CD4-positive, alpha-beta T cell (primary cell): ENCODE measurements around the gene PKD2L1. TPM values are rescaled to one million over a fixed set of nuclear protein-coding genes. Genes with fewer than 3 reads are reported as not detected.
A peak's percentile ranks its signal among the peaks of the same experiment; 100 is the strongest.

ENCODE experiments used
- ATAC-seq: fragments of 200-7000 bp; cut with Tn5 transposase; one replicate; pipeline ENCODE4 v1.10.0; 2022; ENCODE audit warnings: mild to moderate bottlenecking; ENCODE audit not compliant: poor library complexity
- CTCF ChIA-PET: fragments of 350-600 bp; sonication (Branson Sonifier 250); formaldehyde crosslinking; loops from one replicate; lab custom pipeline; 2021; ENCODE audit warnings: antibody characterized with exemption, inconsistent platforms; lab: Charles Lee
- POLR2A ChIA-PET: fragments of 350-600 bp; sonication (Branson Sonifier 250); formaldehyde crosslinking; loops from one replicate; lab custom pipeline; 2021; ENCODE audit warnings: antibody characterized with exemption, inconsistent platforms; lab: Charles Lee
- DNase-seq, 14 experiments: peaks; one replicate each; pipeline ENCODE4 v3.0.0-alpha.2; 2013 to 2020; ENCODE audit warnings: mixed read lengths in 2 of 14
- H3K27ac ChIP-seq, 2 donors: one replicate each; pipeline versions ENCODE4 v1.5.1 to v1.7.0; 2013; ENCODE audit warnings: low read length in 2 of 2, low read depth in 1 of 2, mild to moderate bottlenecking in 1 of 2
- H3K27me3 ChIP-seq, 2 experiments: 1 replicate in 1 of 2; 2 replicates in 1 of 2; pipeline versions ENCODE4 v1.6.1 to v1.7.0; 2013; ENCODE audit warnings: low read length in 2 of 2, control low read depth in 1 of 2, mild to moderate bottlenecking in 1 of 2, moderate library complexity in 1 of 2; ENCODE audit not compliant: insufficient read depth in 2 of 2, control insufficient read depth in 1 of 2
- H3K36me3 ChIP-seq: one replicate; pipeline ENCODE4 v1.6.1; 2013; ENCODE audit warnings: low read length, control low read depth; ENCODE audit not compliant: insufficient read depth
- H3K4me1 ChIP-seq: one replicate; pipeline ENCODE4 v1.6.1; 2013; ENCODE audit warnings: low read length, control low read depth; ENCODE audit not compliant: insufficient read depth
- H3K4me3 ChIP-seq: one replicate; pipeline ENCODE4 v1.5.1; 2013; ENCODE audit warnings: mild to moderate bottlenecking, low read length, moderate library complexity
- H3K9me3 ChIP-seq, 2 experiments: 1 replicate in 1 of 2; 2 replicates in 1 of 2; pipeline versions ENCODE4 v1.6.1 to v1.7.0; 2013; ENCODE audit warnings: low read length in 2 of 2, mild to moderate bottlenecking in 2 of 2, control low read depth in 1 of 2, moderate library complexity in 1 of 2; ENCODE audit not compliant: control insufficient read depth in 1 of 2, insufficient read depth in 1 of 2
- H3K27ac Mint-ChIP-seq: one replicate; pipeline ENCODE4 v1.8.0; 2020; ENCODE audit warnings: mixed read lengths
- H3K27me3 Mint-ChIP-seq: one replicate; pipeline ENCODE4 v1.8.0; 2021; ENCODE audit warnings: mixed read lengths
- H3K36me3 Mint-ChIP-seq: one replicate; pipeline ENCODE4 v1.8.0; 2021; ENCODE audit warnings: low read depth, mixed read lengths
- H3K4me1 Mint-ChIP-seq: one replicate; pipeline ENCODE4 v1.8.0; 2021; ENCODE audit warnings: low read depth, mixed read lengths
- H3K4me3 Mint-ChIP-seq: one replicate; pipeline ENCODE4 v1.8.0; 2020; ENCODE audit warnings: mild to moderate bottlenecking, mixed read lengths
- H3K9me3 Mint-ChIP-seq: one replicate; pipeline ENCODE4 v1.8.0; 2020; ENCODE audit warnings: mixed read lengths
- CTCF ChIP-seq: fragments of 200-600 bp; IDR thresholded peaks from one replicate; pipeline ENCODE4 v1.8.0; 2022; ENCODE audit warnings: antibody characterized with exemption, mild to moderate bottlenecking
- intact Hi-C, 2 experiments: fragments of 100-400 bp; cut with DNase I in 1 of 2; cut with micrococcal nuclease in 1 of 2; formaldehyde crosslinking; loops; one replicate each; pipeline versions ENCODE4 v1.15.1 to v1.9.0; 2023 to 2025; cut with DNase I, micrococcal nuclease
- total RNA-seq, 174 experiments: library from RNA in 2 of 174; stranded (reverse) in 2 of 174; gene quantifications; one replicate each; pipeline ENCODE4 v1.2.3 and lab custom pipeline; 2021 to 2026

Gene PKD2L1
- total RNA-seq, 2 experiments from 2014 or later: not detected

- Histone ChIP-seq H3K27ac (no peak overlapping the region), H3K36me3 (no peaks in the 10 kb centered on the region), H3K4me3 (no peak overlapping the region), H3K27me3 (no peaks in the 10 kb centered on the region), H3K9me3 (no peaks in the 10 kb centered on the region), H3K4me1 (peaks cover under 1% of the 10 kb centered on the region)
- Mint-ChIP-seq H3K27me3 (no peaks in the 10 kb centered on the region), H3K27ac (no peak overlapping the region), H3K4me1 (peaks cover 2% of the 10 kb centered on the region), H3K4me3 (no peak overlapping the region), H3K36me3 (no peaks in the 10 kb centered on the region), H3K9me3 (no peaks in the 10 kb centered on the region)
- no peak for TF ChIP-seq CTCF
- ATAC-seq (no peak), DNase-seq (no peak)
- CTCF ChIA-PET: no interaction called here
- POLR2A ChIA-PET: no interaction called here
- intact Hi-C loops: no loop called here
Observed at GRCh38 chr10:100353770-100354485, 23.9 kb upstream of the PKD2L1 start.

- Mint-ChIP-seq H3K36me3 (no peaks in the 10 kb centered on the region), H3K27ac (no peak overlapping the region), H3K9me3 (no peaks in the 10 kb centered on the region), H3K4me1 (peaks cover 7% of the 10 kb centered on the region), H3K4me3 (no peak overlapping the region), H3K27me3 (peaks cover 4% of the 10 kb centered on the region)
- H3K27me3 ChIP-seq: no peaks in the 10 kb centered on the region
- intact Hi-C loops: no loop called here
- ChIA-PET CTCF (interaction anchor here (0.7 kb wide), 1 partner anchor 158 kb away, joined by 3 read pairs; no protein-coding TSS in a partner anchor), POLR2A (no interaction called here)
- H3K36me3 ChIP-seq: no peaks in the 10 kb centered on the region
- no peak for ATAC-seq
- H3K4me1 ChIP-seq: peaks cover 15% of the 10 kb centered on the region
- no peak overlapping the region for H3K4me3 ChIP-seq
- no peak overlapping the region for H3K27ac ChIP-seq
- H3K9me3 ChIP-seq: no peaks in the 10 kb centered on the region
- no peak for DNase-seq
- TF ChIP-seq CTCF: no peak
Observed at GRCh38 chr10:100350914-100351485, 21.0 kb upstream of the PKD2L1 start.

GRCh38 chr10:100349672-100350071, 19.6 kb upstream of the PKD2L1 start:
- no peak for DNase-seq
- H3K27ac Mint-ChIP-seq: no peak overlapping the region
- TF ChIP-seq CTCF: no peak
- CTCF ChIA-PET: interaction anchor here (0.8 kb wide), 1 partner anchor 133 kb away, joined by 3 read pairs; no protein-coding TSS in a partner anchor
- no peak for ATAC-seq
- H3K27me3 Mint-ChIP-seq: peaks cover 4% of the 10 kb centered on the region
- H3K9me3 Mint-ChIP-seq: no peaks in the 10 kb centered on the region
- POLR2A ChIA-PET: interaction anchor here (1.1 kb wide), 1 partner anchor 24 kb away, joined by 3 read pairs; no protein-coding TSS in a partner anchor
- peaks cover 18% of the 10 kb centered on the region for H3K4me1 ChIP-seq
- no peaks in the 10 kb centered on the region for H3K36me3 Mint-ChIP-seq
- H3K27me3 ChIP-seq: no peaks in the 10 kb centered on the region
- no peaks in the 10 kb centered on the region for H3K9me3 ChIP-seq
- intact Hi-C loops: no loop called here
- no peak overlapping the region for H3K27ac ChIP-seq
- H3K4me3 ChIP-seq: no peak overlapping the region
- H3K4me3 Mint-ChIP-seq: peak overlapping the region; percentile 54
- H3K4me1 Mint-ChIP-seq: peaks cover 7% of the 10 kb centered on the region
- H3K36me3 ChIP-seq: no peaks in the 10 kb centered on the region
